ENCODE data around the gene NCKAP5. TPM values are rescaled to one million over a fixed set of nuclear protein-coding genes. Genes with fewer than 3 reads are reported as not detected.

Gene NCKAP5
- total RNA-seq, 3 donors from 2014 or later (not counting 1 experiment from before 2014, with no cell fraction given), result 0.12 to 0.20 TPM; not detected in 1

GRCh38 chr2:132651115-132652045 is 916.9 kb downstream of the NCKAP5 start:
- Mint-ChIP-seq H3K27me3 (ENCODE audit: low read depth in 2 of 2) (no peaks in the 10 kb centered on the region), H3K27ac (no peak overlapping the region), H3K36me3 (no peaks in the 10 kb centered on the region), H3K4me3 (no peak overlapping the region), H3K9me3 (peaks cover 0 to 4% of the 10 kb centered on the region in 2 donors), H3K4me1 (no peaks in the 10 kb centered on the region)
- H3K27me3 ChIP-seq (ENCODE audit: control insufficient read depth, insufficient read depth, low read length), result no peaks in the 10 kb centered on the region
- H3K9me3 ChIP-seq (ENCODE audit: control insufficient read depth, insufficient read depth, low read length), result no peaks in the 10 kb centered on the region
- no peak for ATAC-seq
- no peak overlapping the region for H3K4me3 ChIP-seq (ENCODE audit: low read length)
- 90% methylated on average over 11 of the region's 12 CpGs for WGBS (ENCODE audit: insufficient coverage)
- H3K27ac ChIP-seq (ENCODE audit: low read length), result no peak overlapping the region
- H3K36me3 ChIP-seq (ENCODE audit: control insufficient read depth, insufficient read depth, low read length), result no peaks in the 10 kb centered on the region
- intact Hi-C loops (cut with micrococcal nuclease), result no loop called here
- no peaks in the 10 kb centered on the region for H3K4me1 ChIP-seq (ENCODE audit: control insufficient read depth, insufficient read depth, low read length)
- no peak for DNase-seq
- TF ChIP-seq, protein P1, sequence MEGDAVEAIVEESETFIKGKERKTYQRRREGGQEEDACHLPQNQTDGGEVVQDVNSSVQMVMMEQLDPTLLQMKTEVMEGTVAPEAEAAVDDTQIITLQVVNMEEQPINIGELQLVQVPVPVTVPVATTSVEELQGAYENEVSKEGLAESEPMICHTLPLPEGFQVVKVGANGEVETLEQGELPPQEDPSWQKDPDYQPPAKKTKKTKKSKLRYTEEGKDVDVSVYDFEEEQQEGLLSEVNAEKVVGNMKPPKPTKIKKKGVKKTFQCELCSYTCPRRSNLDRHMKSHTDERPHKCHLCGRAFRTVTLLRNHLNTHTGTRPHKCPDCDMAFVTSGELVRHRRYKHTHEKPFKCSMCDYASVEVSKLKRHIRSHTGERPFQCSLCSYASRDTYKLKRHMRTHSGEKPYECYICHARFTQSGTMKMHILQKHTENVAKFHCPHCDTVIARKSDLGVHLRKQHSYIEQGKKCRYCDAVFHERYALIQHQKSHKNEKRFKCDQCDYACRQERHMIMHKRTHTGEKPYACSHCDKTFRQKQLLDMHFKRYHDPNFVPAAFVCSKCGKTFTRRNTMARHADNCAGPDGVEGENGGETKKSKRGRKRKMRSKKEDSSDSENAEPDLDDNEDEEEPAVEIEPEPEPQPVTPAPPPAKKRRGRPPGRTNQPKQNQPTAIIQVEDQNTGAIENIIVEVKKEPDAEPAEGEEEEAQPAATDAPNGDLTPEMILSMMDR (IDR thresholded peaks at IDR 0.05), result no peak

DNA sequence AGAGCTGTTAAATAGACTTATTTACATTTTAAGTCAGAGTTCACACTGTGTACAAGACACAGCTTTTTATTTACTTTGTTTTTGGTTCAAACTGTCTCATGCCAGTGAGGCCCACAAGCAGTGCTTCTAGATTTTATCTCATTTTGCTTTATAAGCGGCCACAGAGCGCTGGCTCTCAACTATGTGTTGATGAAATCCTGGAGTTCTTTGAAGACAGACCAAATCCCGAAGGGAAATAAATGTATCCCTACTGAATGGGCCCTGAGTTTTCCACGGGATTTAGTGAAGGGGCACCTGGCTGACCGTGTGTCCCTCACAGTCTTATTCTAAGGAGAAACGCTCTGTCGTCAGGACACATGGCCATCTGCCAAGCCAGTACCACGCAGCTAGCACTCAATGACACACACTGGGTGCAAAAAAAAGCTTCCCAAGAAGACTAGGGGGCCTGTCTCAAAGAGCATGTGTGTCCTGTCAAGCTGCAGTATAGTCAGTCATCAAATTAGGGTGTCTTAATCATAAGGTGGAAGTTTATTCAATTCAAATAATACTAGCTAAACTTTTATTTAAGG is 921.6 kb downstream of the NCKAP5 start:
- Mint-ChIP-seq H3K9me3 (peaks cover 0 to 2% of the 10 kb centered on the region in 2 donors), H3K4me3 (no peak overlapping the region), H3K27ac (no peak overlapping the region), H3K27me3 (ENCODE audit: low read depth in 2 of 2) (peaks cover 0 to 3% of the 10 kb centered on the region in 2 donors), H3K4me1 (no peaks in the 10 kb centered on the region), H3K36me3 (no peaks in the 10 kb centered on the region)
- DNase-seq (no peak), ATAC-seq (no peak)
- intact Hi-C loops (cut with micrococcal nuclease), result no loop called here
- WGBS (ENCODE audit: insufficient coverage), result 81% methylated on average over 8 of the region's 8 CpGs
- Histone ChIP-seq H3K36me3 (ENCODE audit: control insufficient read depth, insufficient read depth, low read length) (no peaks in the 10 kb centered on the region), H3K4me1 (ENCODE audit: control insufficient read depth, insufficient read depth, low read length) (no peaks in the 10 kb centered on the region), H3K27me3 (ENCODE audit: control insufficient read depth, insufficient read depth, low read length) (no peaks in the 10 kb centered on the region), H3K9me3 (ENCODE audit: control insufficient read depth, insufficient read depth, low read length) (no peaks in the 10 kb centered on the region), H3K4me3 (ENCODE audit: low read length) (no peak overlapping the region), H3K27ac (ENCODE audit: low read length) (no peak overlapping the region)
- TF ChIP-seq, protein P1 (IDR thresholded peaks at IDR 0.05), result no peak

DNA sequence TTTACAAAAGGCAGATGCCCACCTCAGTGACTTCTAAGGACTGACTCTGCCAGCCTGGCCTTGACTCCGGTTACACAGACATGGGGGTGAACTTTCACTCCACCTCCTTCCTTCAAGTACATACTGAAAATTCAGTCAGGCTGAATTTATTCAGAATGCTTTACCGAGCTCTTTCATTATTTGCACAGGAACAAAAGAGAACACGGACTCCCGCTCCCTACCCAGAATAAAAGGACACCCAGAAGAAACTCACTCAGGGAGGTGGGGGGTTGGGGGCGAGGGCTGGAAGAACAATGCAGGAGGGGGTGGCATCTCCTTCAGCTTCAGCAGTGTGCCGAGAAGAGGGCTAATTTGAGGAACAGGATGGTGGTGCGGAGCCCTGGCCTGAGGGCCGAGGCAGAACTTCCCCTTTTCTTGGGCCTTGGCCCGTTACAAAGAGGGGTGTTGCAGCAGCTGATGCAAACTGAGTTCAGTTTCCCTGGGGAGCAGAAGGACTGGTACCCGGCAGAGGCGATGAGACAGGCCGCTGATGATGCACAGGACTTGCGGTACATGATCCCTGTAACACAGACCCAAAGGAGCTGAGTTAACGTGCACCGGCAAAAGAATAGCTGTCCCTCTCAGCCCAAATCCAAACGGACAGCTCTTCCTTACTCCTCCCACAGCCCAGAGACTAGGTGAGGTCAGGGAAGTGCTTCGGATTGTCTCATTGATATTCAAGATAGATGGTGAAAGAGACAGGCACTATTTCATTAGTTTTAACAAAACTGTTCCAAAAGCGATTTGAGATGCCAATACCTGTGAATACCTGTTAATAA is 922.3 kb downstream of the NCKAP5 start:
- Mint-ChIP-seq H3K4me1 (no peaks in the 10 kb centered on the region), H3K27ac (no peak overlapping the region), H3K36me3 (no peaks in the 10 kb centered on the region), H3K9me3 (peaks cover 0 to 2% of the 10 kb centered on the region in 2 donors), H3K27me3 (ENCODE audit: low read depth in 2 of 2) (peaks cover 0 to 3% of the 10 kb centered on the region in 2 donors), H3K4me3 (no peak overlapping the region)
- WGBS (ENCODE audit: insufficient coverage), result 43% methylated on average over 15 of the region's 18 CpGs
- ATAC-seq, result no peak
- DNase-seq, result no peak
- Histone ChIP-seq H3K4me3 (ENCODE audit: low read length) (no peak overlapping the region), H3K27me3 (ENCODE audit: control insufficient read depth, insufficient read depth, low read length) (no peaks in the 10 kb centered on the region), H3K27ac (ENCODE audit: low read length) (no peak overlapping the region), H3K36me3 (ENCODE audit: control insufficient read depth, insufficient read depth, low read length) (no peaks in the 10 kb centered on the region), H3K4me1 (ENCODE audit: control insufficient read depth, insufficient read depth, low read length) (no peaks in the 10 kb centered on the region), H3K9me3 (ENCODE audit: control insufficient read depth, insufficient read depth, low read length) (no peaks in the 10 kb centered on the region)
- TF ChIP-seq, protein P1 (IDR thresholded peaks at IDR 0.05), result no peak
- intact Hi-C loops (cut with micrococcal nuclease), result no loop called here
